ENCODE data around the gene CACNA1S.

CACNA1S gene

GRCh38 chr1:201112173-201112731 is at the start of gene CACNA1S:
Gene CACNA1S (minus strand): TSS chr1:201112426. CDS start chr1:201112339, 87 bp downstream.
- no peak for DNase-seq (ENCODE audit: low read depth in 2 of 3, low spot score in 2 of 3)

GRCh38 chr1:201157949-201158348 is 45.7 kb upstream of the CACNA1S start:
- no peak for DNase-seq (ENCODE audit: low read depth in 2 of 3, low spot score in 2 of 3)

- no peak for DNase-seq (ENCODE audit: low read depth in 2 of 3, low spot score in 2 of 3)
These were observed 44.6 kb upstream of the CACNA1S start for GRCh38 chr1:201156819-201157218.

- no peak for DNase-seq (ENCODE audit: low read depth in 2 of 3, low spot score in 2 of 3)
These were observed 44.1 kb upstream of the CACNA1S start for GRCh38 chr1:201156346-201156745.

GRCh38 chr1:201155354-201155753 is 43.1 kb upstream of the CACNA1S start:
- no peak for DNase-seq (ENCODE audit: low read depth in 2 of 3, low spot score in 2 of 3)

GRCh38 chr1:201154389-201155165 is 42.4 kb upstream of the CACNA1S start, which contains the start of gene TMEM9:
Gene TMEM9 (minus strand): TSS chr1:201154474. CDS start chr1:201153923, 551 bp downstream.
- DNase-seq (ENCODE audit: low read depth in 2 of 3, low spot score in 2 of 3): peak; percentile 91 to 99 (median 99)

- DNase-seq (ENCODE audit: low read depth in 2 of 3, low spot score in 2 of 3): no peak
These were observed 41.5 kb upstream of the CACNA1S start for GRCh38 chr1:201153474-201154388.

- no peak for DNase-seq (ENCODE audit: low read depth in 2 of 3, low spot score in 2 of 3)
These were observed 37.2 kb upstream of the CACNA1S start for GRCh38 chr1:201149400-201149799.

- no peak for DNase-seq (ENCODE audit: low read depth in 2 of 3, low spot score in 2 of 3)
These were observed 35.3 kb upstream of the CACNA1S start for GRCh38 chr1:201147396-201148015.

- DNase-seq (ENCODE audit: low read depth in 2 of 3, low spot score in 2 of 3): no peak
These were observed 34.6 kb upstream of the CACNA1S start for GRCh38 chr1:201146626-201147390.

- DNase-seq (ENCODE audit: low read depth in 2 of 3, low spot score in 2 of 3): no peak
These were observed 33.6 kb upstream of the CACNA1S start for GRCh38 chr1:201145816-201146215.

GRCh38 chr1:201145132-201145531 is 32.9 kb upstream of the CACNA1S start:
- DNase-seq (ENCODE audit: low read depth in 2 of 3, low spot score in 2 of 3): no peak

GRCh38 chr1:201144701-201145100 is 32.5 kb upstream of the CACNA1S start:
- DNase-seq (ENCODE audit: low read depth in 2 of 3, low spot score in 2 of 3): no peak

- DNase-seq (ENCODE audit: low read depth in 2 of 3, low spot score in 2 of 3): no peak
These were observed 31.8 kb upstream of the CACNA1S start for GRCh38 chr1:201143726-201144635.

- no peak for DNase-seq (ENCODE audit: low read depth in 2 of 3, low spot score in 2 of 3)
These were observed 30.9 kb upstream of the CACNA1S start for GRCh38 chr1:201142849-201143725.

- DNase-seq (ENCODE audit: low read depth in 2 of 3, low spot score in 2 of 3): no peak
These were observed 30.0 kb upstream of the CACNA1S start for GRCh38 chr1:201142011-201142848.

- DNase-seq (ENCODE audit: low read depth in 2 of 3, low spot score in 2 of 3): no peak
These were observed 29.2 kb upstream of the CACNA1S start for GRCh38 chr1:201141418-201141817.

- no peak for DNase-seq (ENCODE audit: low read depth in 2 of 3, low spot score in 2 of 3)
These were observed 28.7 kb upstream of the CACNA1S start for GRCh38 chr1:201140941-201141260.
